ENCODE results near the gene RETSAT.
"Not testable (repeated sequence)": the region's sequence is repeated elsewhere in the genome, so short reads cannot be mapped to it uniquely, and the experiment has no call there.

DNA sequence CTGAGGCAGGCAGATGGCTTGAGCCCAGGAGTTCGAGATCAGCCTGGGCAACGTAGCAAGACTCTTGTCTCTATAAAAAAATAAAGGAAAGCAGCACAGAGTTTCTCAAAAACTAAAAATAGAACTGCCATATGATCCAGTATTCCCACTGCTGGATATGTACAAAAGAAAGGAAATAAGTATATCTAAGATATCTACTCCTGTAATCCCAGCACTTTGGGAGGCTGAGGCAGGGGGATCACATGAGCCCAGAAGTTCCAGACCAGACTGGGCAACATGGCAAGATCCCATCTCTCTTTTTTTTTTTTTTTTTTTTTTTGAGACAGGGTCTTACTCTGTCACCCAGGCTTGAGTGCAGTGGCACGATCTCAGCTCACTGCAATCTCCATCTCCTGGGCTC is 24.6 kb downstream of the RETSAT start:
- TF ChIP-seq, protein P1, sequence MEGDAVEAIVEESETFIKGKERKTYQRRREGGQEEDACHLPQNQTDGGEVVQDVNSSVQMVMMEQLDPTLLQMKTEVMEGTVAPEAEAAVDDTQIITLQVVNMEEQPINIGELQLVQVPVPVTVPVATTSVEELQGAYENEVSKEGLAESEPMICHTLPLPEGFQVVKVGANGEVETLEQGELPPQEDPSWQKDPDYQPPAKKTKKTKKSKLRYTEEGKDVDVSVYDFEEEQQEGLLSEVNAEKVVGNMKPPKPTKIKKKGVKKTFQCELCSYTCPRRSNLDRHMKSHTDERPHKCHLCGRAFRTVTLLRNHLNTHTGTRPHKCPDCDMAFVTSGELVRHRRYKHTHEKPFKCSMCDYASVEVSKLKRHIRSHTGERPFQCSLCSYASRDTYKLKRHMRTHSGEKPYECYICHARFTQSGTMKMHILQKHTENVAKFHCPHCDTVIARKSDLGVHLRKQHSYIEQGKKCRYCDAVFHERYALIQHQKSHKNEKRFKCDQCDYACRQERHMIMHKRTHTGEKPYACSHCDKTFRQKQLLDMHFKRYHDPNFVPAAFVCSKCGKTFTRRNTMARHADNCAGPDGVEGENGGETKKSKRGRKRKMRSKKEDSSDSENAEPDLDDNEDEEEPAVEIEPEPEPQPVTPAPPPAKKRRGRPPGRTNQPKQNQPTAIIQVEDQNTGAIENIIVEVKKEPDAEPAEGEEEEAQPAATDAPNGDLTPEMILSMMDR (conservative IDR thresholded peaks at IDR 0.05; ENCODE audit: low read depth, low read length), result not testable (repeated sequence)
- not testable (repeated sequence) for TF ChIP-seq EZH2 (IDR thresholded peaks at IDR 0.05; ENCODE audit: borderline replicate concordance, low read depth, low read length, poor library complexity, severe bottlenecking)

All from A673 (cell line).